Inferior parietal cortex (tissue), 1 donor: ENCODE data around the gene DCC.

Experiments used
- DNase-seq: peaks from one replicate; pipeline ENCODE4 v3.0.0-alpha.2; 2016; ENCODE audit errors: extremely low spot score

DCC gene

DNA sequence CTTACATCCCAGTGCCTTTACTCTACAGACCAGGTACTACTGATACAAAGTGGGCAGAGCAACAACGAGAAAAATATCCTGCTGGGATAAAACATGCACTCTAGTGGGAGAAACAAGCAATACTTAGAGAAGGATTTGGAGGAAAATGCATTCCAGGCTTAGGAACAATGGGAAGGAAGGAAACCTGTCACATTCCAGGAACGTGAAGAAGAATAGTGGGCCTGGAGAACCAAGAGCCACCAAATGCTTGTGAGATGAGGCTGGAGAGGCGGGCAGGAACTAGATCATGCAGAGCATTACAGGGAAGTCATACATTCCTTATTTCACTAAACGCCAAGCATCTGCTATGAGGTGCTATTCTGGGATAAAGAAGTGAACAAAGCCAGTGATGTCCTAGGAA, 342.3 kb downstream of the DCC start:
- no peak for DNase-seq

DNA sequence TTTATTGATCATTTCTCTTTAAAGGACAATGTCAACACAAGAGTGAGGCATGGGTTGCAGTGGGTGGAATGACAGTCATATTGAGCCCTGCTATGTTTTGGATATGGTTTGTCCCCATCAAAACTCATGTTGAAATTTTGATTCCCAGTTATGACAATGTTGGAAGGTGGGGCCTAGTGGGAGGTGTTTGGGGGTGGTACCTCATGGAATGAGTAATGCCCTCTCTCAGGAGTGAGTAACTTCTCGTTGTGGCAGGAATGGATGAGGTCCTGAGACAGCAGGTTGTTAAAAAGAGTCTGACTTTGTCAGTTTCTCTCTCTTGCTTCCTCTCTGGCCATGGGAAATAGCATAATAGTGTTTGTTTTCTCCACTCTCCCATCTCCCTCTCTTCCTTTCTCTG, 345.3 kb downstream of the DCC start:
- no peak for DNase-seq

DNA sequence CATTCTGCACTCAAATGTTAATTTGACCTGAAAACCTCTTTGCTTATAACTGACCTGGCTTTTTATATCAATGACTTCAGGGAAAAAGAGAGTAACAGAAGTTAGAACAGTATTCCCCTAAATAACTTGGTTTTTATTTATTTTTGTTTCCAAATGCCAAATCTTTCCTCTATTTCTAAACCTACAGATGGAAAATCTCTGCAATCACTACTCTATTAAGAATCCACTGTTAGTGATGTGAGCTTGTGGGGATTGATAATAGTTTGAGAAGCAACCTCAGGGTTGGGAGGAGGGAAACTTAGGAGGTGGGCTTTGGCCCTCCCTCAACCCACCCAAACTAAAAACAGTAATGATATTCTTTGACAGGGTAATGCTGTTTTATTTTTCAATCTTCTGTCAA, 351.8 kb downstream of the DCC start:
- no peak for DNase-seq

DNA sequence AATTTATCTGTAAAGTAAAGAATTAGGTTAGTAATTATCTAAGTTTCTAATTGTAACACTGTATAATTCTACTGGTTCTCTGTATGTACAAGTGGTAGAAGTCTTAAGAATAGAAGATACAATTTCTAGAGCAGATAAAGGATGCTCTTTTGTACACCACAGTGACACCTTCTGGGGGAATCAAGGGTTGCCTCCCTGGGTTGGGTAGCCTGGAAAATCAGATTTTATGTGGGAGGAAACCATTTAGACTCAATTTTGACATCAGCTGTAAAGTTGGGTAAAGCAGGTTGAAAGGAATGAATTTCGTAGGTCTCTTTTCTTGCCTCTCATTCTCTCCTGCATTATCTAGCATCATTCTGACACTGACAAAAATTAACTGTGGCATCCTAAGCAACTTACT, 354.8 kb downstream of the DCC start:
- DNase-seq: no peak

DNA sequence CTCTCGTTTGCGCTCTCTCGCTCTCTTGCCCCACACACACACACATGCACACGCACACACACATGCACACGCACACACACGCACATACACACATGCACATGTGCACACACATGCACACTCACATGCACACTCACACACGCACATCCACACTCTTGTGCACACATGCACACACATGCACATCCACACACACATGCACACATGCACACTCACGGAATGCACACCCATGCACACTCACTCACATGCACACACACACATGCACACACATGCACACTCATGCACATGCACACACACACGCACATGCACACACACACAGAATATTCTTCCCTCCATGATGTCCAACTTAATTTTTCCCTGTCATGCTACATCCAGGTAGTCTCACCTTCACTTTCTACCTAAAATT, 360.1 kb downstream of the DCC start:
- no peak for DNase-seq

DNA sequence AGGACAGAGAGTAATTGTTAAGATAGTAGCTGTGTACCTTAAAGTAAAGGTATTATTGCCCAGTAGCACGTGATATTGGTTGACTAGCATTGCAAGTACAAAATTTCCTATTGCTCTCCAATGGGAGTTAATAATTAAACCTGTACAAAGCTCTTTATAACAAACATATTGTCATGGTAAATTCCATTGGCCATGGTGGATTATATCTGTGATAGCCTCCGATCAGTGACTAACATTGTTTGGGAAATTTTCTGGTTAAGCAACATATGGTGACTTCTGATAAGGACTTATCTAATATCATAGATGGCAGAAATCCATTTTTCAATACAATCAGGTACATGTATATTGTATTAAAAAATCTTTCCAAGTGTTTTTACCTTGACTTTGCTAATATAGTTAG, 360.8 kb downstream of the DCC start:
- no peak for DNase-seq

DNA sequence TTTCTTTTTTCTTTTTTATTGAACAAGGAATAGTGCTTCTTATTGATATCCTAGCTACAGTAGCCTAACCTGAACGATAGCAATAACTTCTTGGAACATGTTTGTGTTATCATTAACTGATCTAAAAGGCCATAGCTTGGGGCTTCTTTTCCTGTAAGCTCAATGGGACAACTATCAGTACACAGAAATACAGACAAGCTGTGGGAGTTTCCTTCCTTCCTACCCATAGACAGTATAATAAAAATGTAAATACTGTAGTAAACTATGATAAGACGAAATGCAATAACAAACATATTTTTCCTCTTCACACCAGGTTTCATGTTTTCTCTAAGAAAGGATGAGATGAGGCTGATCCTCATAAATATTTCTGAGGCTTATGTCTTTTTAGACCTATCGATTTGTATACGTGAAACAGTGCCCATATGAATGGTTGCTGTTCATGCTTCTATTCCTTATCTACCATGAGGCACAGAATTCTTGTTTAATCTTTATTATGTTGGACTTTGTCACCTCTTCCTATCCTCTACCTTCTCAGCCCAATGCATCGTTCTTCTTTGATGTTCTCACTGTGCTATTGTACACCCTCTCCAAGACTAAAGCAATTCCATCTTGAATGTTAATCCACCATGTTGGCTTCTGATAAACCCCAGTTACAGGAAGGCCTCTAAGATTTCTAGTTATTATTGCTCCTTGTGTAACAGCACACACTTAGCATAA, 361.4 kb downstream of the DCC start:
- DNase-seq: no peak

DNA sequence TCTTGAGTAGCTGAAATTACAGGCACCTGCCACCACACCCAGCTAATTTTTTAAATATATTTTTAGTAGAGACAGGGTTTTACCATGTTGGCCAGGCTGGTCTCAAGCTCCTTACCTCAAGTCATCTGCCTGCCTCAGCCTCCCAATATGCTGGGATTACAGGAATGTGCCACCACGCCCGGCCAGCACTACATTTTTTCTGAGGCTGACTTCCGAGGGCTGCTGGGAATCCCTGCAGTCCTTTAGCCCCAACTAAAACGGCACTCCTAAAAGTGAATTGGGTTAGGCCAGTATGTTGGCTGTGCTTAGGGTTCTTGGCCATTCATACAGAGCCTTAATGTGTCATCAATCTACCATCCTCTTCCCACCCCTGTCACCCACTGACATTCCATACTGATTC, 375.4 kb downstream of the DCC start:
- no peak for DNase-seq

DNA sequence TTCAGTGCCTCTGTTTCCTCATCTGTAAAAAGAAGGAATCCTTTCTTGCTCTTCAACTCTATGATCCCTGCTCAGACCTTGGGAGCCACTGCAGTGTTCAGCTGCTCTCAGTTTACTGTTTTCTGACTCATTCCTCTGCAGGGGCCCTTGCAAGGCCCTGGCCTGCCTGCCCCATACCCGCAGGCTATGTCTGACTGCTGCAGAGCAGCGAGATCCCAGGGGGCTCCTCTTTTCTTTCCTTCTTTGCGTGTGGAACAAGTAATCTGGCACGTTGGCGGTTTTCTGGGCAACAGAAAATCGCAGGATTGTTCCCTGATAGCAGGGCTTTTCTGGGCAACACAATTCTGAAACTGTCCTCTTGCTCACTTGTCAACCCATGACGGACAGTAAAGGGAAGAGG, 376.0 kb downstream of the DCC start:
- no peak for DNase-seq

DNA sequence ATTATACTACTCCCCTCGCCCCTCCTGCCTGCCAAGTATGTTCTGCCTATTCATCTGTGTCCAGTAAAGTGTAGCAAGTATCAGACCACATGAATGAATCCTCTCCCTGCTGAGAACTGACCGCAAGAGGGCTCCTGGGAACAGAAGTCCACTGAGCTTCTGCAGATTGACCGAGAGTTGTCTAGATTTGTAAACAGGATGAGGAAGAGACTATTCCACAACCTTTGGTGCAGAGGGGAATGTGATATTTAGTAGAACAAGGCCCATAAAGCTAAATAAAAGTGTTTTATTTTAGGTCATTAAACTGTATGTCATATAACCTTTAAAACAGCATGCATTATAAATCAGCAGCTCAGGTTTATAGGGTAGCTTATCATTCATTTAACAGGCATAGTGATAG, 377.0 kb downstream of the DCC start:
- peak; percentile 59 for DNase-seq

DNA sequence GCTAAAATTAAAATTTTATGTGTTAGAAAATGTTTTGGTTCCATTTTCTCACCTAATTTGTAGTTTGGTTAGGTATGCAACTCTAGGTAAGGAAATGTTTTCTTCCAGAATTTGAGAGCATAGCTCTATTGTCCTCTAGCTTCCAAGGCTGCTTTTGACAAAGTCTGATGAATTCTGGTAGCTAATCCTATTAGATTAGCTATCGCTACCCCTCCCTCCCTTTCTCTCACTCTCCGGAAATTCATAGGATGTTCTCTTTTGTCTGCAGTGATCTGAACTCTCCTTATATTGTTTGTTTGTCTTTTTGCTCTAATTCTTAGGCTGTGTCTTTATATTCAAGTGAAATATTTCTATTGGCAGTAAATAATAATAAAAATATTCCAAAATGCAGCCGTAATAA, 382.9 kb downstream of the DCC start:
- no peak for DNase-seq

DNA sequence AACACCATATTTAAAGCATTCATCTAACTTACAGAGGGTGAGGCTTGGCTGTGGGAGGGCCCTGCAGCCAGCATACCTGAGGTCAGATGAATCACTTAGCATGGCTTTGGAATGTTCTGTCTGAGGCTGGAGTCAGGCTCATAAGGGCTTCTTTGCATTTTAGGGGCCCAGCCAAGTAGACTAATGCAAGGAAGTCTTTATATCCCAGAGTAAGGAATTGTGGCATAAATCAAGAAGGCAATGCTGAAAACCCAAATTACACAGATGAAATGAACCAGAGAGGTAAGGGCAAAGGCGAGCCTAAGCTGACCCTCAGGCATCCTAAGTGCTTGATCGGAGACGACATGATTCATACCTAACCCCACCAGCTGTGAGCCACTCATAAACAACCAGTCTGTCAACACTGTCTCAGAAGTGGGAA, 383.6 kb downstream of the DCC start:
- no peak for DNase-seq

DNA sequence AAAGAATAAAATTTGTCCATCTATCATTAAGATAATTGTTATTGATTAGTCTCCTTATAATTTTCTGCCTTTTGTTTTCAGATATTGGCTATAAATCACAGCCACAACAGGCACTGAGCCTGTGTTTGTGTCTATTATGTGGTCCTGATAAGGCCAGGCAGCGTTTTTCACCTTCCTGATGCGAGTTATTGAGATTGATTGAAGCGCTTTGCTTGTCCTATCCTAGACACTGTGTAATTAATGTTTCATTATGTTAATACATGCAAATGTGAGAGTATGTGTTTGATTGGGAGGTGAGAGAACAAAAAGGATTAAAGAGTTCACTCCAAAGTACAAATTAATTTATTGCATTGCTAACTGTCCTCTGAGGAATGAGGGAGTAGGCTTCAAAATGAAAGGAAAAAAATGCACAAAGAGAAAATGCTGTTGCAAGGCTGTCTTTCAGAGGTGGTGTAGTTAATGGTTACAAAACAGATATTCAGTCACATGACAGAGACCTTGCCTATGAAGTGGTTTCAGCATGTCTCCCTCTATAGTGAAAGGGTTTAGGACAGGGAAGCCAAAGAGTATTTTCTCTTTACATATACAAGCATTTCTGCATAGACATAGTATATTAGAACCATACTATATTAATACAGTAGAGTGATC, 391.1 kb downstream of the DCC start:
- no peak for DNase-seq

DNA sequence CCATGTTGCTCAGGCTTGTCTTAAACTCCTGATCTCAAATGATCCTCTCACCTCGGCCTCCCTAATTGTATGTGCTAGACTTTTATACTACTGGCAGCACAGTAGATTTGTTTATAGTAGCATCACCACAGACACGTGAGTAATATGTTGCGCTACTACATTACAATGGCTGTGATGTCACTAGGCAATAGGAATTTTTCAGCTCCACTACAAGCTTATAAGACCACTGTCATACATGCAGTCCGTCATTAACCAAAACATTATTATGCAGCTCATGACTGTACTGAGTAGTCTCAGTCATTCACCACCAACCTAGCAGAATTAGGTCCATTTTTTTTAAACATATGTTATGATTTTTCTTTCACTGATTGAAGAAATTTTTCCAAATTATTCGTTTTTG, 398.9 kb downstream of the DCC start:
- DNase-seq: no peak

DNA sequence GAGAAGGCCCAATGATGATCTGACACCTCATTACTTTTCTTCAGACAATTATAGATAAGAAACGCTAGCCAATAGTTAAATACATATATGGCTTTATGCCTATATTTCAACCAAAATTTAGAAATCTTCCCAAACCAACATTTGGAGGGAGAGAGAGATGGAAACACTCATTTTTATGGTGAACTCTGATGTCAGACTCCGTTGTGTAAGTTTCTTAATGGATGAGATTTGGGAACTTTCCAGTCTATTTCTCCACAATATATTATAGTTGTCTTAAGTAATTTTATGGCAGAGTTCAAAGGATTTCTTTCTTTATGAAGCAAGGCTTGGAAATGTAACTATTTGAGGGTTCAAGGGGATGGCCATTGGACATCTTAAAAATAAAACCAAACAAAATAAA, 407.0 kb downstream of the DCC start:
- DNase-seq: no peak

DNA sequence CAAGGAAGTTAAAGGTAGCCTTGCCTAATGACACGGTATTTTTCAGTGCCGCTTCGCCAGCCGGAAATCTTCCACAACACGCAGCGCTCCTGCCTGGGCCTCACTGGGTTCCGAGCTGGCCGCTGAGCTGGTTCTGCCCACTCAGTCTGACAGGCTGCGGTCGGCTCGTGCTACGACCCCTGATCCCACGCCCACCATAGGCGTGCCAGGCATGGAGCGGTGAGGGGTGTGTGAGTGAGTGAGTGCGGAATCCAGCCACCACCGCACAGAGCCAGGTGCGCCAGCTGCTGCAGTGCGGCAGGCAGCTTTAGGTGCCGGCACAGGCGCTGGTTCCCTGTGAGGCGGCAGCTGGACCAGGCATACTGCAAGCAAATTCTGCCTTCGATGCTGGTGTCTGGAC, 407.9 kb downstream of the DCC start:
- no peak for DNase-seq

DNA sequence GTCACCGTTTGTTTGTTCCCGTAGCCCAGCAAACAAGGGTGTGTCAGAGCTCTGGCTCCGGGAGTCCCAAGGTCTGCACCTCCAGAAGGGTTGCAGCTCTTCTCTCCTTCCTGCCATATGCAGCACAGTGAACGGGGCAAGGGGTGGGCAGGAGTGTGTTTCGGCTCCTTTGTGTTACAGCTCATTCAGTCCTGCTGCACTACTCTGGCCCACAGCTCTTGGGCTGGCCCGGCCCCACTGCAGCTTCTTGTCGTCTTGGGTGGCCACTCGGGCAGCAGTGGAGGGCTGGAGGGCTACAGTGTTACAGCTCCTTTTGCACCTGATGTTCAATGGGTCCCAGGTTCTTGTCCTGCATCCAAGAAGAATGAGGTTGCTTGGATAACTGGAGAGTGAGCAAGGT, 408.3 kb downstream of the DCC start:
- DNase-seq: no peak

DNA sequence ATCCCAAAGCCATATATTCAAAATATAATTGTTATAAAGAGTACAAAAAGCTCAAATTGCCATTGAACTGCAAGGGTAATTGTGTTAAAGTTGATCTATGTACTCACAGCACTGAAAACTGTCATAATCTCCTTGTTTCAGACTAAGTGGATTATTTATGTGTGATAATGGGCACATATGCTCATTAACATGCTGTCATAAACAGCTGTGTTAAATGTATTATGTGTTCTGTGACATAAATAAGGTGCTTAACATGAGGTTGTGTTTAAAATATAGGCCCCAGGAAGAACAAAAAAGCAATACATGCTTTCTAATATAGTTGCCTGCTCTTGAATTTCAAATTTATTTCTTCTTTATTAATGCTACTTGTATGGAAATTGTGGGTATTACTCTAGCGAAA, 409.5 kb downstream of the DCC start:
- DNase-seq: no peak

DNA sequence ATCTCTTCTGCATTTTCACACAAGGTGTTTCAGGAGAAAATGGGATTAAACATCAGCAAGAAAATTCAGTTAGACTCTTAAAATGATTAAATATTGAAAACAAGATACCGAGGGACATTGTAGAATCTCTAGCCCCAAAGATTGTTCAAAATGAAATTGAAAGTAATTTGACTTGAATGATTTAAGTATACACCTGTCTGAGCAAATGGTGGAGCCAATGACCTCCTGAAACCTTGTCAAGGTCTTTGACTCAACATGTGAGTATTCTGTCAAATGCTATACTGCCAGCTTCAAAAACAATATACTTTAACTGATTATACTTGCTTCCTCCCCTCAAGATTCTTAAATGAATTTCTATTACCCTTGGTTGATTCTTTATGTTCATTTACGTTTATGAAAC, 411.0 kb downstream of the DCC start:
- DNase-seq: no peak

DNA sequence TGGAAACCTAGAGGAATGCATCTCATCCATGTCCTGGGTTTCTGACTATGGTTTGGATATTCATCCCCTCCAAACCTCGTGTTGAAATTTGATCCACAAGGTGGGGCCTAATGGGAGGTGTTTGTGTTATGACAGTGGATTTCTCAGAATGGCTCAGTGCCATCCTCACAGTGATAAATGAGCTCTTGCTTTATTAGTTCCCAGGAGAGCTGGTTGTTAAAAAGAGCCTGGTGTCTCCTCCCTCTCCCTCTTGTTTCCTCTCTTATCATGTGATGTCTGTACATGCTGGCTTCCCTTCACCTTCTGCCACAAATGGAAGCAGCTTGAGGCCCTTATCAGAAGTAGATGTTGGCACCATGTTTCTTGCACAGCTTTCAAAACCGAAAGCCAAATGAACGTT, 424.3 kb downstream of the DCC start:
- DNase-seq: no peak

DNA sequence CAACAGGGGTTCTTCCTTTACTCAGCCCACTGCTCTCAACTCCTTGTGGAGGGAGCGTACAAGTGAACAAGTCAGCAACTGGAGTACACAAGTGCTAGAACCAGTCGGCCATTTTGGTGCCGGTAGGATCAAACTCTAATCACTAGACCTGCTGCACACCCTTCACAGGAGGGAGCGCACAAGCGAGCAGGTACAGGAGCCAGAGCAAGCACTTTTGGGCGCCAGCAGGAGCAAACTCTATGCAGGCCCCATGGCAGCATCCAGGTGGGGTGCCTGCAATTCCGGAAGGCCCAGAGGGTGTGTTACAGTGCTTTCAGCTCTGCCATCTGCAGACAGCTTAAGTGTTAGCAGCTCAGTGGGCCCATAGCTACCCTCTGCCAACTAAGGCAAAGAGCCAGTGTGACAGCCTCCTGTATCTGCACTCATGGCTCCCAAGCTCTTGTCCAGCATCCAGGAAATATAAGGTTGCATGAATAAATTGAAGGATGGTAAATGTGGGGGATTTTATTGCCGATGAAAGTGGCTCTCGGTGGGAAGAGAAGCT, 426.1 kb downstream of the DCC start:
- no peak for DNase-seq

DNA sequence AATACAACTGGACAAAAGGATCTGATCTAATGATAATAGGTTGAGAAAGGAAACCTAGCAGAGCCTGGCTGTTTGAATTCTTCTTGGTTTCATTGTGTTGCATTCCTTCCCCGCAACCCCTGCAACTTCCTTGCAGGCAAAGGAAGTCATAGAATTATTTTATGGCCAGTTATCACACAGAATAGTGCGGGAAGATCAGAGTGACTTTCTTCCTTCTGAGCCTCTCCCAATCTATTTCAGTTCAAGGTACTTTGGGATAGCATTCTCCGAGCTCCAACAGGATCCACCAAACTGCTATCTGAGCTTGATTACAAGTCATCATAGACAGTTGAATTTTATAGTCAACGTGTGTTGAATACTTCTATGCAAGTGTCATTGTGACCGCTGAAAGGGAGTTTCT, 441.1 kb downstream of the DCC start:
- no peak for DNase-seq

DNA sequence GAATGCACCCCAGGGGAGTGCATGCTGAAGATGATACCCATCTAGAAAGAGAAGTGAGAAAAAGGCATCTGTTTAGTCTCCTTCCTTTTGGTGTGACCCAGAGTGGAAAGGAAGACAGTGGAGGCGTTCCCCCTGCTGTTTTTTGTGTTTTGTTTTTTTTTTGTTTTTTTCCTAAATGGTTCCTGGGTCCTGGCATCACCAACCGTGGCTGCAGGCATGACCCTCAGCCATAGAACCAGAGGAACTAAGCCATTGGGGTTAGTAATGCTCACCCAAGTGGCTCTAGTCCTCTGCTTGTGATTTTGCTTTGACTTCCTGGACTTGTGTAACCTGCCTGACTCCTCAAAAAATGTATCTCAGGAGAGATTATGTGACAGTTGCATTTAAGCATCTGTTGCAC, 451.3 kb downstream of the DCC start:
- DNase-seq: no peak

DNA sequence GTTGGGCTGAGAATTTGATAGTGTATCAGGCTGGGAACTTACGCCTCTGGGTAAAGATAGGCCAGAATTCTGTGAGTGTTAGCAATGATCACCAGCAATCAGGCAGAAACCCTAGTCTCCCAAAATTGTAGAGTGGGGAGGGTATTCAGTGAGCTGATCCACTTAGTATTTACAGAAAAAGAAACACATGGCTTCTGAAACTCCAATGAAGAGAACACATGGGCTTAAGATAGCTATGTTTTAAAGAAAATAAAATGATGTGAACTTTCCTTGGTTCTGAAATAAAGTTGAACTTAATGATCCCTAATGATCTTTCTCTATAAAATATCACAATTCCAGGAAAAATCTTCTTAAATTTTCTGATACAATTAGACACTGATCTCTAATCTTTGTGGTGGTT, 472.8 kb downstream of the DCC start:
- DNase-seq: no peak
